Stimulated activated CD4-positive, alpha-beta T cell treated with anti-CD3 and anti-CD28 coated beads, Interleukin-12 subunit alpha, Interleukin-12 subunit beta, amount 100 ng/mL, for 4 hours (primary cell): ENCODE data around the gene AVPI1.
"Not testable (repeated sequence)": the region's sequence is repeated elsewhere in the genome, so short reads cannot be mapped to it uniquely, and the experiment has no call there.

Experiments used
- DNase-seq: peaks from one replicate; pipeline ENCODE4 v3.0.0-alpha.2; 2020

AVPI1 gene

GRCh38 chr10:97640174-97640867, 46.7 kb downstream of the AVPI1 start, which contains the start of gene PI4K2A:
Gene PI4K2A (plus strand): TSS chr10:97640671. CDS start chr10:97640743, 72 bp downstream.
- DNase-seq = peak; percentile 97

GRCh38 chr10:97639090-97639489, 48.0 kb downstream of the AVPI1 start:
- DNase-seq = not testable (repeated sequence)

GRCh38 chr10:97635577-97635976, 51.5 kb downstream of the AVPI1 start:
- DNase-seq = no peak

GRCh38 chr10:97633921-97634320, 53.1 kb downstream of the AVPI1 start:
- DNase-seq = no peak

GRCh38 chr10:97632949-97633884, 53.8 kb downstream of the AVPI1 start, which contains the start of gene MORN4:
Gene MORN4 (minus strand): TSS chr10:97633500. CDS start chr10:97619653, 13,847 bp downstream.
- peak; percentile 82 for DNase-seq

- no peak for DNase-seq
These were observed 55.9 kb downstream of the AVPI1 start for GRCh38 chr10:97631098-97631497.

GRCh38 chr10:97629289-97629688, 57.8 kb downstream of the AVPI1 start:
- no peak for DNase-seq

- DNase-seq = no peak
These were observed 58.8 kb downstream of the AVPI1 start for GRCh38 chr10:97628228-97628627.

GRCh38 chr10:97627731-97628130, 59.3 kb downstream of the AVPI1 start:
- no peak for DNase-seq
